Psoas muscle (tissue), 8 donors: ENCODE data around the gene DDX49. TPM values are rescaled to one million over a fixed set of nuclear protein-coding genes. Genes with fewer than 3 reads are reported as not detected.

Experiments used
- ATAC-seq, 4 donors: fragments of 200-7000 bp; cut with Tn5 transposase; one replicate each; pipeline ENCODE4 v1.9.1; 2020; ENCODE audit warnings: moderate library complexity in 3 of 4, mild to moderate bottlenecking in 2 of 4
- DNase-seq, 2 donors: peaks; one replicate each; pipeline ENCODE4 v3.0.0-alpha.2; 2020
- H3K27ac ChIP-seq: fragments of 200-600 bp; one replicate; pipeline ENCODE4 v1.8.0; 2022
- H3K27me3 ChIP-seq, 3 donors: fragments of 200-600 bp in 1 of 3; one replicate each; pipeline versions ENCODE4 v1.6.1 to v1.8.0; 2013 to 2022; ENCODE audit warnings: low read length in 2 of 3, mild to moderate bottlenecking in 2 of 3, moderate library complexity in 1 of 3; ENCODE audit not compliant: insufficient read depth in 3 of 3
- H3K36me3 ChIP-seq, 2 donors: fragments of 200-600 bp in 1 of 2; one replicate each; pipeline versions ENCODE4 v1.6.1 to v1.8.0; 2013 to 2022; ENCODE audit warnings: low read depth in 1 of 2, mild to moderate bottlenecking in 1 of 2, moderate library complexity in 1 of 2; ENCODE audit not compliant: insufficient read depth in 1 of 2
- H3K4me1 ChIP-seq: fragments of 200-600 bp; one replicate; pipeline ENCODE4 v1.8.0; 2022
- H3K4me3 ChIP-seq: fragments of 200-600 bp; one replicate; pipeline ENCODE4 v1.8.0; 2022; ENCODE audit warnings: mild to moderate bottlenecking
- H3K9me3 ChIP-seq: fragments of 200-600 bp; one replicate; pipeline ENCODE4 v1.8.0; 2022
- CTCF ChIP-seq: fragments of 200-600 bp; IDR thresholded peaks from one replicate; pipeline ENCODE4 v1.8.0; 2022; ENCODE audit warnings: antibody characterized with exemption
- WGBS, 3 donors: extraction: QIAGEN DNeasy Blood & Tissue Kit; methylation state at CpG; one replicate each; pipeline versions ENCODE4 v1.1.6 to v1.1.7; 2013; 5-methylcytosine and 5-hydroxymethylcytosine counted together
- intact Hi-C, 2 donors: fragments of 100-400 bp; cut with DNase I; formaldehyde crosslinking; loops; one replicate each; pipeline versions ENCODE4 v1.11.0 to v1.14.2; 2022
- polyA plus RNA-seq, 3 donors: library from polyadenylated mRNA; stranded (reverse); fragments of 200-250 nt; gene quantifications; one replicate each; pipeline ENCODE4 v1.2.3, GENCODE V29; 2013
- total RNA-seq, 4 donors: library from RNA; stranded (reverse); fragmentation: NEBNext Ultra II Directional in 2 of 4; extraction: Animal tissue kit (Norgen Biotek cat#: 25700) in 2 of 4; gene quantifications; one replicate each; pipeline versions ENCODE4 v1.2.1 to v1.2.4, GENCODE V29; 2021 to 2023
- donor health status: healthy with polysubstance abuse.
- donor health status: DM: no; HTN: no; CAD: no; lungs with moderate emphysema.
- donor health status: Bipolar disorder and iron deficiency.
- donor health status: healthy.
- donor health status: DM: yes; HTN: yes; CAD: no.
- donor health status: DM: no; HTN: no; CAD: no.
- donor health status: DM: no; HTN: no; CAD: no.
- donor health status: DM: yes; HTN: yes; CAD: no.

Gene DDX49
- total and polyA plus RNA-seq, 7 donors: 27.2 to 73.1 (median 35.3) TPM

DNA sequence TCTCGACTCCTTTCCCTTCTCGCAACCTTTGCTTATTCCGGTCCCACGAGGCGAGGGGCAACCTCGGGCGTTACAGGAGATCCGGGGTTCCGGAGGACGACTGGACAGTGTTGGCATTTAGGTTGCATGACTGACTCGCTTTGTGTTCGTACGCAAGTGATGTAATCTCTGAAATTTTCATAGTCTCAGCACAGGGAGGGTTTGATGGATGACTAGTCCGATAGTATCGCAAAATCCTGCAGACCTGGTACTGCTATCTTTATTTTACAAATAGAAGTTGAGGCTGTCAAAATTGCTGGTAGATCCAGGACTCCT lies 342 bp downstream of the DDX49 start:
- WGBS, 3 donors: 0 to 1% (median 1%) methylated on average over 15 of the region's 15 CpGs
- intact Hi-C loops: loop anchor here in 1 of 2 donors (1.0 kb wide), 1 partner anchor 20 kb away; no protein-coding TSS in a partner anchor
- no peak for DNase-seq
- H3K4me1 ChIP-seq: peaks cover 20% of the 10 kb centered on the region
- H3K4me3 ChIP-seq: peak overlapping the region; percentile 81
- no peak for ATAC-seq
- H3K27me3 ChIP-seq: no peaks in the 10 kb centered on the region
- H3K27ac ChIP-seq: peak overlapping the region; percentile 94
- H3K9me3 ChIP-seq: no peaks in the 10 kb centered on the region
- no peak for TF ChIP-seq CTCF
- H3K36me3 ChIP-seq: peaks cover 4 to 45% of the 10 kb centered on the region in 2 donors

DNA sequence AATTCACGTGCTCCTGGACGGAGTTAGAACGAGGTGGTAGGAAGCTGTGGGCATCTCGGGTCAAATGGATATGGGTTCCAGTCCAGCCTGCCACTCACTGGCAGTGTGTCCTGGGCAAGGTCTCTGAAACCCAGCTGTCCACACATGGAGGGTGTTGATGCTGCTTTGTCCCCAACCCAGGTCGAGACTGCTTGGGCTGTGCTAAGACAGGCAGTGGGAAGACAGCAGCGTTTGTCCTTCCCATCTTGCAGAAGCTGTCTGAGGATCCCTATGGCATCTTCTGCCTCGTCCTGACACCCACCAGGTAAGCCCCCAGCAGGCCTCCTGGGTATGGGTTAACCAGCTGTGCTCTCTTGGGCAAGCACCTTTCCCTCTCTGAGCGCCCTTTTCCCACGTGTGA lies 885 bp downstream of the DDX49 start:
- WGBS, 3 donors: 56 to 58% (median 58%) methylated on average over 9 of the region's 9 CpGs

GRCh38 chr19:18921593-18921992 lies 2.1 kb downstream of the DDX49 start:
- no peak for TF ChIP-seq CTCF
- H3K27ac ChIP-seq: no peak overlapping the region
- peaks cover 20% of the 10 kb centered on the region for H3K4me1 ChIP-seq
- 89 to 93% (median 90%) methylated on average over 17 of the region's 17 CpGs for WGBS, 3 donors
- H3K36me3 ChIP-seq: peaks cover 5 to 55% of the 10 kb centered on the region in 2 donors
- no peak overlapping the region for H3K4me3 ChIP-seq
- ATAC-seq (no peak), DNase-seq (no peak)
- no peaks in the 10 kb centered on the region for H3K27me3 ChIP-seq
- intact Hi-C loops: no loop called here
- H3K9me3 ChIP-seq: no peaks in the 10 kb centered on the region

More for the DNA sequence above, 885 bp downstream of the DDX49 start:
- H3K4me3 ChIP-seq: peak overlapping the region; percentile 81
- no peak for TF ChIP-seq CTCF
- no peaks in the 10 kb centered on the region for H3K27me3 ChIP-seq
- intact Hi-C loops: no loop called here
- H3K36me3 ChIP-seq: peaks cover 5 to 50% of the 10 kb centered on the region in 2 donors
- peaks cover 20% of the 10 kb centered on the region for H3K4me1 ChIP-seq
- ATAC-seq: no peak
- no peaks in the 10 kb centered on the region for H3K9me3 ChIP-seq
- peak overlapping the region; percentile 94 for H3K27ac ChIP-seq
- no peak for DNase-seq

DNA sequence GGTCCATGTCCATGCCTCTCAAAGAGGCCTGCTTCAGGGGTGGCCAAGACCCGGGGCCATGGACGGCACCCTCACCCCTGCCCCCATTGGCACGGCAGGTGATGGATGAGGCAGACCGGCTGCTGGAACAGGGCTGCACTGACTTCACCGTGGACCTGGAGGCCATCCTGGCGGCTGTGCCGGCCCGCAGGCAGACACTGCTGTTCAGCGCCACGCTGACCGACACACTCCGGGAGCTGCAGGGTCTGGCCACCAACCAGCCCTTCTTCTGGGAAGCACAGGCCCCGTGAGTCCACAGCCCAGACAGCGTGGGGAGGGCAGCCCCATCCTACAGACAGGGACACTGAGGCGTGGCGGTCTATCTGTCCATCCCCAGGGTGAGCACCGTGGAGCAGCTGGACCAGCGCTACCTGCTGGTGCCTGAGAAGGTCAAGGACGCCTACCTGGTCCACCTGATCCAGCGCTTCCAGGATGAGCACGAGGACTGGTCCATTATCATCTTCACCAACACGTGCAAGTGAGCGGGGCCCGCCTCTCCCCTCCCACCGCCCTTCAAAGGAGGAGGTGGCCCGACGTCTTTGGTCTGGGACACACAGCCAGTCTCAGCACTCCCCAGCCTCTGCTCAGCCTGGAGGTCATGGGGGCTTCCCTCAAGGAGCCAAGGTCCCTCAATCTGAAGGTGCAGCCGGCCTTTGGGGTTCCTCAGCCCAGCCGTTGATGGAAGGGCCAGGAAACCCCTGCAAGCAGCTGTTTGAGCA lies 2.9 kb downstream of the DDX49 start:
- whole genome bisulfite sequencing, 3 donors: 73 to 75% (median 75%) methylated on average over 26 to 29 of the region's 29 CpGs
- Histone ChIP-seq H3K9me3 (no peaks in the 10 kb centered on the region), H3K27ac (no peak overlapping the region), H3K4me1 (peaks cover 20% of the 10 kb centered on the region), H3K27me3 (no peaks in the 10 kb centered on the region), H3K36me3 (peaks cover 5 to 63% of the 10 kb centered on the region in 2 donors), H3K4me3 (no peak overlapping the region)
- DNase-seq (no peak), ATAC-seq (no peak)
- no peak for TF ChIP-seq CTCF
- intact Hi-C loops: no loop called here
